ENCODE measurements around the gene VTA1.

DNA sequence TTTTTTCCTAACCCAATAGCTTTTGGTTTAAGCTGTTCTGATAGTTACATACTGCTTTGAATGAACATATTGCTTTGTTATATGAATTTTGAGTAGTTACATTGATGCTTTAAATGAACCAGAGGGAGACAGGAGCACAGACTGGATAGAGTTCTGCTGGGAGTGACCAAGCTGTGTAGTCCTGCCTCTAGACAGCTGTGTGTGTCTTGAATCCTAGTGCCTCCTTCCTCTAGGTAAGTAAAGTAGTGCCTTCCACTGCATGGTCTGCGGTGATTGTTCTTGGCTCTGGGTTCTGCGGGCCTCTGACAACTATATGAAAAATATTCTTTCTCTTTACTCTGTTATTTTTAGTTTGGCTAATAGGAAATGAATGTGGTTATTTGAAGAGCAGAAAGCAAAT is 108.7 kb downstream of the VTA1 start:
- TF ChIP-seq, protein P1, sequence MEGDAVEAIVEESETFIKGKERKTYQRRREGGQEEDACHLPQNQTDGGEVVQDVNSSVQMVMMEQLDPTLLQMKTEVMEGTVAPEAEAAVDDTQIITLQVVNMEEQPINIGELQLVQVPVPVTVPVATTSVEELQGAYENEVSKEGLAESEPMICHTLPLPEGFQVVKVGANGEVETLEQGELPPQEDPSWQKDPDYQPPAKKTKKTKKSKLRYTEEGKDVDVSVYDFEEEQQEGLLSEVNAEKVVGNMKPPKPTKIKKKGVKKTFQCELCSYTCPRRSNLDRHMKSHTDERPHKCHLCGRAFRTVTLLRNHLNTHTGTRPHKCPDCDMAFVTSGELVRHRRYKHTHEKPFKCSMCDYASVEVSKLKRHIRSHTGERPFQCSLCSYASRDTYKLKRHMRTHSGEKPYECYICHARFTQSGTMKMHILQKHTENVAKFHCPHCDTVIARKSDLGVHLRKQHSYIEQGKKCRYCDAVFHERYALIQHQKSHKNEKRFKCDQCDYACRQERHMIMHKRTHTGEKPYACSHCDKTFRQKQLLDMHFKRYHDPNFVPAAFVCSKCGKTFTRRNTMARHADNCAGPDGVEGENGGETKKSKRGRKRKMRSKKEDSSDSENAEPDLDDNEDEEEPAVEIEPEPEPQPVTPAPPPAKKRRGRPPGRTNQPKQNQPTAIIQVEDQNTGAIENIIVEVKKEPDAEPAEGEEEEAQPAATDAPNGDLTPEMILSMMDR (IDR thresholded peaks at IDR 0.05 in 4 of 5, conservative IDR thresholded peaks at IDR 0.05 in 1 of 5): no peak
- no peak for TF ChIP-seq POLR2A (IDR thresholded peaks at IDR 0.05)

Measured in gastrocnemius medialis (tissue), 4 donors.